ENCODE data around the gene NKX2-8. TPM values are rescaled to one million over a fixed set of nuclear protein-coding genes. Genes with fewer than 3 reads are reported as not detected.

Gene NKX2-8
- total and polyA plus RNA-seq, 2 of the 13 experiments (the other 11 are each of a cell fraction or from before 2014, with no cell fraction given) = not detected

DNA sequence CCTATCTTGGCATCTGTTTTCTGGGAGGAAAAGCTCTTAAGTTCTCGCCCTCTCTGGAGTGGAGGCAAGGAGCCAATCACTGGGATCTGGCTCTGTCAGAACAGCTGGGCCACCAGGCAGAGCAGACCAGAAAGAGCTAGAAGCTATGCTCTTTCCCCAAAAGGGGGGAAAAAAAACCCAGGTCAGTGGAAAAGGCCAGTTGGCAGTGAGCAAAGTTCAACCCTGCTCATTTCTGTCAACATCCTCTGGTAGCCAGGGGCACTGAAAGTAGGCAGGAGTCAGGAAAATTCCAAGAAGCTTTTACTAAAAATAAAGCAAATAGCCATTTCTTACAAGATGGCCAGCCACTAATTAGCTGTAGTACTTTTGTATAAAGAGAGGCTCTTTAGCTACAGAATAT is 42.6 kb upstream of the NKX2-8 start (continued):
- TF ChIP-seq GLMP (CRISPR knock-in tag; IDR thresholded peaks at IDR 0.05; ENCODE audit: borderline replicate concordance) = 0 out of 2 replicates have a peak, but pooled peaks have one; percentile 19
- TF ChIP-seq ZNF577 (CRISPR knock-in tag; IDR thresholded peaks at IDR 0.05; ENCODE audit: borderline replicate concordance, low read depth) = no peak
- no peak for TF ChIP-seq ZNF75D (CRISPR knock-in tag; IDR thresholded peaks at IDR 0.05; ENCODE audit: borderline replicate concordance)
- no peak for TF ChIP-seq ZSCAN9 (CRISPR knock-in tag; IDR thresholded peaks at IDR 0.05; ENCODE audit: borderline replicate concordance)
- TF ChIP-seq ELF3 (CRISPR knock-in tag; IDR thresholded peaks at IDR 0.05) = 0 out of 2 replicates have a peak, but pooled peaks have one; percentile 36
- no peak for TF ChIP-seq ZSCAN31 (CRISPR knock-in tag; IDR thresholded peaks at IDR 0.05; ENCODE audit: low read depth)
- TF ChIP-seq, protein P1, sequence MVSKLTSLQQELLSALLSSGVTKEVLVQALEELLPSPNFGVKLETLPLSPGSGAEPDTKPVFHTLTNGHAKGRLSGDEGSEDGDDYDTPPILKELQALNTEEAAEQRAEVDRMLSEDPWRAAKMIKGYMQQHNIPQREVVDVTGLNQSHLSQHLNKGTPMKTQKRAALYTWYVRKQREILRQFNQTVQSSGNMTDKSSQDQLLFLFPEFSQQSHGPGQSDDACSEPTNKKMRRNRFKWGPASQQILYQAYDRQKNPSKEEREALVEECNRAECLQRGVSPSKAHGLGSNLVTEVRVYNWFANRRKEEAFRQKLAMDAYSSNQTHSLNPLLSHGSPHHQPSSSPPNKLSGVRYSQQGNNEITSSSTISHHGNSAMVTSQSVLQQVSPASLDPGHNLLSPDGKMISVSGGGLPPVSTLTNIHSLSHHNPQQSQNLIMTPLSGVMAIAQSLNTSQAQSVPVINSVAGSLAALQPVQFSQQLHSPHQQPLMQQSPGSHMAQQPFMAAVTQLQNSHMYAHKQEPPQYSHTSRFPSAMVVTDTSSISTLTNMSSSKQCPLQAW (CRISPR knock-in tag; IDR thresholded peaks at IDR 0.05) = no peak
- no peak for TF ChIP-seq ZNF343 (CRISPR knock-in tag; IDR thresholded peaks at IDR 0.05)
- TF ChIP-seq HES4 (CRISPR knock-in tag; IDR thresholded peaks at IDR 0.05; ENCODE audit: borderline replicate concordance) = no peak
- TF ChIP-seq LCORL (IDR thresholded peaks at IDR 0.05) = no peak
- TF ChIP-seq LCORL (CRISPR knock-in tag; IDR thresholded peaks at IDR 0.05) = peak; percentile 43; the same call in 1 of the 2 replicates
- no peak for TF ChIP-seq ATAD3A (CRISPR knock-in tag; IDR thresholded peaks at IDR 0.05)
- no peak for TF ChIP-seq CSRNP1 (CRISPR knock-in tag; IDR thresholded peaks at IDR 0.05)
- TF ChIP-seq SRSF1 (optimal IDR thresholded peaks at IDR 0.05; ENCODE audit: low read depth, low read length) = no peak
- TF ChIP-seq GFI1 (CRISPR knock-in tag; IDR thresholded peaks at IDR 0.05; ENCODE audit: borderline replicate concordance) = no peak
- TF ChIP-seq HNF4A (CRISPR knock-in tag; IDR thresholded peaks at IDR 0.05) = peak; percentile 87
- peak; percentile 28 for TF ChIP-seq PAXIP1 (CRISPR knock-in tag; conservative IDR thresholded peaks at IDR 0.05)
